ENCODE measurements around the gene STX12. TPM values are rescaled to one million over a fixed set of nuclear protein-coding genes. Genes with fewer than 3 reads are reported as not detected.
"Not testable (repeated sequence)": the region's sequence is repeated elsewhere in the genome, so short reads cannot be mapped to it uniquely, and the experiment has no call there.

STX12 gene
- total RNA-seq, 6 experiments from 2014 or later: 15.2 to 32.7 (median 19.5) TPM

DNA sequence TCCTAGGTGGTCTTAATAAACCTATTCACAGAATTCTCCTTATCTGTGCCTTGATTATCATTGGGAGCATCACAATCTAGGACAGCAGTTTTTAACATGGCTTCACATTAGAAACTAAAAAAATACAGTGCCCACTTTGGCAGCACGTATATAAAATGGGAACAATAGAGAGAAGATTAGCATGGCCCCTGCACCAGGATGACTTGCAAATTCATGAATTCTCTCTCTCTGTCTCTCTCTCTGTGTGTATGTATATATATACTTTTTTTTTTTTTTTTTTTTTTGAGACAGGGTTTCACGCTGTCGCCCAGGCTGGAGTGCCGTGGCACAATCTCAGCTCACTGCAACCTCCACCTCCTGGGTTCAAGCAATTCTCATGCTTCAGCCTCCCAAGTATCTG is 51.4 kb downstream of the STX12 start:
- TF ChIP-seq, protein P1, sequence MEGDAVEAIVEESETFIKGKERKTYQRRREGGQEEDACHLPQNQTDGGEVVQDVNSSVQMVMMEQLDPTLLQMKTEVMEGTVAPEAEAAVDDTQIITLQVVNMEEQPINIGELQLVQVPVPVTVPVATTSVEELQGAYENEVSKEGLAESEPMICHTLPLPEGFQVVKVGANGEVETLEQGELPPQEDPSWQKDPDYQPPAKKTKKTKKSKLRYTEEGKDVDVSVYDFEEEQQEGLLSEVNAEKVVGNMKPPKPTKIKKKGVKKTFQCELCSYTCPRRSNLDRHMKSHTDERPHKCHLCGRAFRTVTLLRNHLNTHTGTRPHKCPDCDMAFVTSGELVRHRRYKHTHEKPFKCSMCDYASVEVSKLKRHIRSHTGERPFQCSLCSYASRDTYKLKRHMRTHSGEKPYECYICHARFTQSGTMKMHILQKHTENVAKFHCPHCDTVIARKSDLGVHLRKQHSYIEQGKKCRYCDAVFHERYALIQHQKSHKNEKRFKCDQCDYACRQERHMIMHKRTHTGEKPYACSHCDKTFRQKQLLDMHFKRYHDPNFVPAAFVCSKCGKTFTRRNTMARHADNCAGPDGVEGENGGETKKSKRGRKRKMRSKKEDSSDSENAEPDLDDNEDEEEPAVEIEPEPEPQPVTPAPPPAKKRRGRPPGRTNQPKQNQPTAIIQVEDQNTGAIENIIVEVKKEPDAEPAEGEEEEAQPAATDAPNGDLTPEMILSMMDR (IDR thresholded peaks at IDR 0.05): no peak
- TF ChIP-seq POLR2A (IDR thresholded peaks at IDR 0.05): no peak
- Histone ChIP-seq H3K4me3 (no peak overlapping the region), H3K36me3 (peaks cover 0 to 16% (median 7%) of the 10 kb centered on the region in 4 donors), H3K27ac (no peak overlapping the region), H3K4me1 (no peaks in the 10 kb centered on the region), H3K9me3 (no peaks in the 10 kb centered on the region), H3K27me3 (no peaks in the 10 kb centered on the region)
- WGBS (ENCODE audit: insufficient coverage, low coverage, low lambda C conversion rate, missing lambda C conversion rate): 100% methylated on average over 1 of the region's 4 CpGs
- ATAC-seq (no peak), DNase-seq (no peak)
- intact Hi-C loops (cut with DNase I): no loop called here

DNA sequence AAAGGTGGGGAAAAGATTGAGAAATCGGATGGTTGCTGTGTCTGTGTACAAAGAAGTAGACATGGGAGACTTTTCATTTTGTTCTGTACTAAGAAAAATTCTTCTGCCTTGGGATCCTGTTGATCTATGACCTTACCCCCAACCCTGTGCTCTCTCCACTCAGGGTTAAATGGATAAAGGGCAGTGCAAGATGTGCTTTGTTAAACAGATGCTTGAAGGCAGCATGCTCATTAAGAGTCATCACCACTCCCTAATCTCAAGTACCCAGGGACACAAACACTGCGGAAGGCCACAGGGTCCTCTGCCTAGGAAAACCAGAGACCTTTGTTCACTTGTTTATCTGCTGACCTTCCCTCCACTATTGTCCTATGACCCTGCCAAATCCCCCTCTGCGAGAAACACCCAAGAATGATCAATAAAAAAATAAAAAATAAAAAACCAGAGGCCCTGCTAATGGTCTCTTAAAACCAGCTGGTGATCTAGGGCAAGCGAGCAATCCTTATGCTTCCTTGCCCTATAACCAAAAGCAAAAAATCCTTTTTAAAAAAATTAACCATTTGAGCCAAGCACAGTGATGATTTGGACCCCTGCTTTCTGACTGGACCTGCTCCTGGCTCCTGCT is 56.4 kb downstream of the STX12 start:
- Histone ChIP-seq H3K4me3 (peak overlapping the region in 1 of 3 donors; percentile 94), H3K4me1 (peaks cover 0 to 11% (median 4%) of the 10 kb centered on the region in 4 donors), H3K36me3 (peaks cover 0 to 14% (median 0%) of the 10 kb centered on the region in 4 donors), H3K27ac (peak overlapping the region in 2 of 3 donors; percentile 76 to 83)
- H3K27me3 ChIP-seq; ATAC-seq; intact Hi-C loops (cut with DNase I); DNase-seq; H3K9me3 ChIP-seq: not testable (repeated sequence)
- WGBS (ENCODE audit: insufficient coverage, low coverage, low lambda C conversion rate, missing lambda C conversion rate): 75% methylated on average over 3 of the region's 4 CpGs

DNA sequence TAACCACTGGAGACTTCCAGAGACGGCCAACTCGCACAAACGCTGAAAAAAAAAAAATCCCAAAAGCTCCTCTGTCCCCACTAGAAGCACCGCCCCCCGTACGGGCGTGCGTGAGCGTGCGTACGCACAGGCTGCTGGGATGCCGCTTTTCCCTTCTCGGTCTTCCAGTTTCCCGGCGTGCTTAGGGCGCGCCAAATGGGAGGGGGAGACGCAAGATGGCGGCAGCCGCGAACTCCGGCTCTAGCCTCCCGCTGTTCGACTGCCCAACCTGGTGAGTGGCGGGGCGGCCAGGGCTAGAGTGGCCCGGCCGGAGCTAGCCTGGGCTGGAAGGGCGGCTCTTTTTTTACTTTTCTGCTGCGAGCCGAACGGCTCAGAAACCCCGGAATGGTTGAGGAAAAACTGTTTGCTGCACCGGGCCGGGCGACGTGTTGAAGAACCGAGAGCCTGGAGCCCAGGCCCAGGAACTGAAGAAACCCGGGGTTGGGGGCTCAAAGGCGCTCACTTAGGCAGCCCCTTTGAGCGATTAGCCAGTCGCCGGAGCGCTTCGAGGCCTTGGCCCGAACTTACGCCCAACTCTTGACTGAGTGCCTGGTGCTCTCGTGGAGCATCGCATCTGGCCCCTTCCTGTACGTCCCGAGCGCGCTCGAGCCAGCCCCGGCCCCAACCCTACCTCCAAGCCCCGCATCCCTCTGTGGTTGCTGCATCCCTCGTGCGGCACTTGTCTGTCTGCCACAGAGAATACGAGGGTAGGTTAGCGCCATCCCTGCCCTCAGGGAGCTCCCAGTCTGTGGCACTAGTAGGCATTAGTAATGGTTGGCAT is 57.8 kb downstream of the STX12 start, which contains the start of gene PPP1R8:
PPP1R8 (plus strand) TSS at position 162 of the 820 bp plus-strand sequence; CDS start at position 216, 54 bp downstream.
- Histone ChIP-seq H3K36me3 (peaks cover 0 to 17% (median 0%) of the 10 kb centered on the region in 4 donors), H3K4me3 (peak within 1 kb of the TSS; percentile 87 to 94 (median 94)), H3K9me3 (no peaks in the 10 kb centered on the region), H3K27ac (peak within 1 kb of the TSS; percentile 76 to 90 (median 83)), H3K27me3 (no peaks in the 10 kb centered on the region), H3K4me1 (peaks cover 0 to 11% (median 4%) of the 10 kb centered on the region in 4 donors)
- ATAC-seq (peak; percentile 99 to 100 (median 100)), DNase-seq (peak; percentile 94 to 96 (median 96))
- peak; percentile 71 for TF ChIP-seq POLR2A (IDR thresholded peaks at IDR 0.05)
- TF ChIP-seq, protein P1 (IDR thresholded peaks at IDR 0.05): no peak
- WGBS (ENCODE audit: insufficient coverage, low coverage, low lambda C conversion rate, missing lambda C conversion rate): under 1% methylated on average over 37 of the region's 60 CpGs
- intact Hi-C loops (cut with DNase I): no loop called here

DNA sequence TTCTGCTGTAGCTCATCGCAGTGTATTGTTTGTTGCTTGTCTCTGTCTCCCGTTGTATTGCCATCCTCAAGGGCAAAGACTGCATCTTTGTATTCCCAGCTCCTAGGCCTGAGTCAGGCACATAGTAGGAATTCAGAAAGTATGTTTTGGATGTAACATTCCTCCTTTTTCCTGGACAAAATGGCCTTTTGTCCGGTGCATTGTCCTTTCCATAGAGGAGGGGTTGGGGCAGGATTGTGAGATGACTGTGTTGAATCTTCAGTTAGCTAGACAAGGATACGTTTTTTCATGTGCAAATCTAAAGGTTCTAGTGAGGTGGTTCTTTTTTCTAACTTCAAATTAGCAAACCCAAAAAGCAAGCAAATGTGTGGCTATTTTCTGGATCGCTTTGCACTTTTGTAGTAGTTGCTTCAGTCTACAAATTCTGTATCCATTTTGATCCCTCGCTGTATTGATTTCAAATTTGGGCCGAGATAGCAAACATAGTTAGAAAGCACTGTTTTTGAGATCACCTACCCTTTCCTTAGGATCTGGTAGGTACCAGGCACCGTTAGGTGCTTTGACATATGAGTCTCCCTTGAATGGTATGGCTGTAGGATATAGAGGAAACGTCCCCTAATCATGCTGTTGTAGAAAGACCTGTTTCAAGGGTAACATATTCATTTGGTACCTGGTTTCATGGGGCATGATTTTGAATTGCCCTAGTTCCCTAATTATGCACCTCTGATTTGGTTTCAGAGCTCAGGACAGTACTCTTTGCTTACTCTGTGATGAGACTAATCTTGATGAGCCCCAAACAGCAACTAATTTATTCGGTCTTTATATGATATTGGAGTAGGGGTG is 58.8 kb downstream of the STX12 start:
- Histone ChIP-seq H3K27ac (no peak overlapping the region), H3K27me3 (no peaks in the 10 kb centered on the region), H3K4me1 (peaks cover 0 to 11% (median 4%) of the 10 kb centered on the region in 4 donors), H3K36me3 (peaks cover 0 to 17% (median 0%) of the 10 kb centered on the region in 4 donors), H3K4me3 (peak overlapping the region; percentile 87 to 94 (median 94)), H3K9me3 (no peaks in the 10 kb centered on the region)
- no peak for TF ChIP-seq POLR2A (IDR thresholded peaks at IDR 0.05)
- TF ChIP-seq, protein P1 (IDR thresholded peaks at IDR 0.05): no peak
- WGBS (ENCODE audit: insufficient coverage, low coverage, low lambda C conversion rate, missing lambda C conversion rate): 44% methylated on average over 10 of the region's 10 CpGs
- DNase-seq (no peak), ATAC-seq (no peak)
- intact Hi-C loops (cut with DNase I): no loop called here
